Keratinocyte (primary cell): ENCODE results near the gene DACH1.

Experiments
- CTCF ChIP-seq, 3 experiments: IDR thresholded peaks in 1 of 3; conservative IDR thresholded peaks in 1 of 3; optimal IDR thresholded peaks in 1 of 3; 2 replicates in 2 of 3; 3 replicates in 1 of 3; pipeline versions ENCODE3 to v1.5.1; 2011; ENCODE audit warnings: low read length in 3 of 3, mild to moderate bottlenecking in 3 of 3, moderate library complexity in 2 of 3, control low read depth in 1 of 3, inconsistent platforms in 1 of 3; ENCODE audit not compliant: insufficient read depth in 2 of 3; ENCODE audit errors: extremely low read depth in 1 of 3
- EZH2 ChIP-seq: IDR thresholded peaks from one replicate; pipeline ENCODE4 v1.6.1; 2012; ENCODE audit warnings: inconsistent platforms, mild to moderate bottlenecking, low read length, moderate library complexity

DNA sequence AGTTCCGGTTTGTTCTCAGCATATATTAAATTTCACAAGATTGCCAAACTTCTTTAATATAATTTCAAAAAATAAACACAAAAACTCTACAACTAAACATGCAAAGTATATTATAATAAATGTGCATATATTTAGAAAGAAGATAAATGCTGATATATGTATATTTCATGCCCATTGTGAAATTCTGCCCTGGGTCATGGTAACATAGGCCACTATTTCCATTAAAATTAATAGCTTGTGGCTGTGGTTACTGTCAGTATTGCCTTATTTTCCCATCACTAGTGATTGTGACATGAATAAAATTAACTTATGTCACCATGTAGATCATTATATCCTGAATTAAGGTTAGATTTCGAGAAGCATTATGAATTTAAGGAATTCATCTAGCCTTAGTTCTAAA, 410.9 kb downstream of the DACH1 start:
- TF ChIP-seq CTCF (optimal IDR thresholded peaks at IDR 0.05 in 1 of 3, IDR thresholded peaks at IDR 0.05 in 1 of 3, conservative IDR thresholded peaks at IDR 0.05 in 1 of 3; ENCODE audit: extremely low read depth in 1 of 3, insufficient read depth in 2 of 3, low read length in 3 of 3): no peak
- no peak for TF ChIP-seq EZH2
